GM12892 (cell line): Measurements from ENCODE around the gene TREML2. TPM values are rescaled to one million over a fixed set of nuclear protein-coding genes. Genes with fewer than 3 reads are reported as not detected.
"Not testable (repeated sequence)": the region's sequence is repeated elsewhere in the genome, so short reads cannot be mapped to it uniquely, and the experiment has no call there.

ENCODE experiments used
- DNase-seq: peaks from one replicate; pipeline ENCODE4 v3.0.0; 2011; ENCODE audit not compliant: insufficient read length
- FAIRE-seq: peaks from 2 replicates; lab custom pipeline; 2011; peaks lifted over from hg19 to GRCh38; lab: Jason Lieb, UNC
- POLR2A ChIP-seq: IDR thresholded peaks from 2 replicates; pipeline ENCODE4 v1.6.1; 2011; ENCODE audit warnings: low read depth, low read length, control low read depth
- POLR2AphosphoS5 ChIP-seq: IDR thresholded peaks from 2 replicates; pipeline ENCODE4 v1.6.1; 2011; ENCODE audit warnings: low read depth, low read length, control low read depth
- TAF1 ChIP-seq: IDR thresholded peaks from 2 replicates; pipeline ENCODE4 v1.6.1; 2011; ENCODE audit warnings: low read depth, mild to moderate bottlenecking, control low read depth, low read length, borderline replicate concordance
- polyA plus RNA-seq: library from polyadenylated mRNA; unstranded; fragments of >200 nt; gene quantifications from one replicate; pipeline ENCODE4 v1.2.1, GENCODE V29; 2012; ENCODE audit warnings: missing spikeins, inconsistent platforms; ENCODE audit not compliant: missing spikeins

The TREML2 gene
- polyA plus RNA-seq: 4.6 TPM

- FAIRE-seq: peak; percentile 80
- no peak for DNase-seq
- TF ChIP-seq TAF1 (no peak), POLR2A (no peak), POLR2AphosphoS5 (no peak)
These were observed at the start of gene TREML2 for GRCh38 chr6:41200901-41201763. TREML2 (minus strand) TSS chr6:41201149; CDS start chr6:41201008, 141 bp downstream.

DNA sequence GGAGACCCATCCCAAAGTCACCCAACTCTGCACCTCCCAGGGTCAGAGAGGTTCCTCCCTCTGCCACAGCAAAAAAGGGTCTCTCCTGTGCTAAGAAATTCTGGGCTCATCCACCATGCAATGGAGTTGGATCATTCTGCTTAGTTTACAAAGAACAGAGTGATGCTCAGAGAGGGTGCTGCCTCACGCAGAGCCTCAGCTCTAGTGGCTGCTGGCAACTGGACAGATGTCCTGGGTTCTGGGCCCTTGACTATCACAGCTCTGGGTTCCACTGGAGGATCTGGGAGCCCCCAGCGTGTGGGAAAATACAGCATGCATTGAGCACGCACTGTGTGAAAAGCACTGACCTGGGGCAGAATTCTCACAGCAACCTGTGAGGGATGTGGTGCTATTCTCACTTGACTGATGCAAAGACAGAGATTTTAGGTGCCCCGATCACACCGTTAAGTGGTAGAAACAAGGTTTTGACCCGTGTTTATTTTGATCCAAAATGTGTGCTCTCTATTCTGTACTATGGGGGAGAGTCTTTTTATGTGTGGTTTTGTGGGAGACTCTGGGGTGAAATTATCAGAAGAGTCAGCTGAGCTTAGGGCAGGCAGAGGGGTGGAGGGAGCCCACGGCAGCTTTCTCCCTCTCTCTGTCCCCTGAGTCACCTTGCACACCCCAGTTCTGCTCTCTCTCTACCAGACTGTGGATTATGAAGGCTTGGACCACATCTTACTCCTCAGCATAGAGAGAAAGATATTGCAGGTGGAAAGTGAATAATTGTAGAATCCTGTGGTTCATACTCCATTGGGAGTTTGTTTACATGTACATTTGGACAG is 47.1 kb upstream of the TREML2 start:
- TF ChIP-seq POLR2A (no peak), TAF1 (no peak), POLR2AphosphoS5 (no peak)
- no peak for DNase-seq
- no peak for FAIRE-seq

DNA sequence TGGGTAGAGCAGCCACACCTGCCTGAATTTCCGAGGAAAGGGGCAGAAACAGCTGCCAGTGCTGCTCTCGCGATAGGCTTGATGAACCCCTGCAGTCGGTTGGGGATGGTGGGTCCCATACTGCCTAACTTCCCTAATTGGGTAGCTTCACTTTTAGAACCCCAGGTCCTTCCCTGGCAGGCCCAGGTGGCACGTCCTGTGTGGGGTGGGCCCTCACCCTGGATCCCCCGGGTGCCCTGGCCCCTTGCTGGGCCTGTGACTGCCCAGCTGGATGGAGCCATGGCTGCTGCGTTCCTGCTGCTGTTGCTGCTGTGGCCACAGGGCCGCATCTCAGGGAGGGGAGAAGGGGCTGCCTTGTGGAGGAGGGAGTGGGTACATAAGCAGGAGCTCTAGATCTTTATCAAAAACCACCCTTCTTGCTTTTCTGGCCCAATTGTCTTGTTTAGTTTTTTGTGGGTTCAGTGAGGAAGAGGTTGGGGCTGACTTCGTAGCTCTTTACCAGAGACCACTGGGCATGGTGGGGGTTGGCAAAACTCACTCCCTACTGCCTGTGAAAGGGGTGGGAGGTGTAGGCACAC is 46.4 kb upstream of the TREML2 start:
- DNase-seq: no peak
- no peak for TF ChIP-seq TAF1

DNA sequence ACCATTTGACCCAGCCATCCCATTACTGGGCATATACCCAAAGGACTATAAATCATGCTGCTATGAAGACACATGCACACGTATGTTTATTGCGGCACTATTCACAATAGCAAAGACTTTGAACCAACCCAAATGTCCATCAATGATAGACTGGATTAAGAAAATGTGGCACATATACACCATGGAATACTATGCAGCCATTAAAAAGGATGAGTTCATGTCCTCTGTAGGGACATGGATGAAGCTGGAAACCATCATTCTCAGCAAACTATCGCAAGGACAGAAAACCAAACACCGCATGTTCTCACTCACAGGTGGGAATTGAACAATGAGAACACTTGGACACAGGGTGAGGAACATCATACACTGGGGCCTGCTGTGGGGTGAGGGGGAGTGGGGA is 45.6 kb upstream of the TREML2 start:
- not testable (repeated sequence) for DNase-seq, FAIRE-seq

More for the DNA sequence above, 46.4 kb upstream of the TREML2 start:
- no peak for FAIRE-seq

- no peak for FAIRE-seq
- TF ChIP-seq TAF1: no peak
- no peak for TF ChIP-seq POLR2A
- no peak for TF ChIP-seq POLR2AphosphoS5
- no peak for DNase-seq
These were observed 38.7 kb upstream of the TREML2 start for GRCh38 chr6:41239467-41240159.

DNA sequence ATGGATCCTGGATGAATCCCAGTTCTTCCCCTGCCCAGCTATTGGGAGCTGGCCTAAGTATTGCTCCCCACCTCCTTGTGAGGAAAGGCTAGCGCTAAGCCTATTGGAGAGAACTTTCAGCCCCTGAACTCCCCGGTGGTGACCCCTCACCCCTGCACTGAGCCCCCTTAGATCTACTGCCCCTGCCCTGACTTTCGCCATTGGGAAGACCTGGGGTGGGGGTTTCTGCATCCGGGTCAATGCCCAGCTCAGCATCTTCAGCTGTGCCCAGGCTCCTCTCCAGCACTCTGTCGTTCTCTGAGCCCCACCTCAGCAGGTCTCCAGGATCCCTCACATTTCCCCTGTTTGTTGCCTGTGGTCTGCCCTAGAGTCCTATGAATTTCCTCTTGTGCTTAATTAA is 36.2 kb upstream of the TREML2 start:
- TF ChIP-seq TAF1 (no peak), POLR2AphosphoS5 (no peak), POLR2A (no peak)
- DNase-seq (no peak), FAIRE-seq (no peak)

GRCh38 chr6:41236276-41236675 is 35.3 kb upstream of the TREML2 start:
- no peak for FAIRE-seq
- DNase-seq: no peak
- TF ChIP-seq TAF1: no peak

DNA sequence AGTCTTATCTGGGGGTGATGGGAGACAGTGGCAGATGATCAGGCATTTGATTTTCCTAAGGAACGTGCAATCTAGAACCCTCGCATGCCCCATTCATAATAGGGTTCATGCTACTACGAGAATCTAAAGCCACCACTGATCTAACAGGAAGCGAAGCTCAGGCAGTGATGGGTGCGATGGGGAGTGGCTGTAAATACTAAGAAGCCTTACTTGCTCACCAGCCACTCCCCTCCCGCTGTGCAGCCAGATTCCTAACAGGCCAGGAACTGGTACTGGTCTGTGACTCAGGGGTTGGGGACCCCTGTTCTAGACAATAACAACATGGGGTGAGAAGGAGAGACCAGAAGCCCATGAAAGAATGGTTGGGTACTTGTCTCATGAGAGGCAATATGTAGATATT is 31.7 kb upstream of the TREML2 start:
- FAIRE-seq (no peak), DNase-seq (no peak)
- no peak for TF ChIP-seq POLR2AphosphoS5
- no peak for TF ChIP-seq POLR2A
- TF ChIP-seq TAF1: no peak

- DNase-seq (no peak), FAIRE-seq (no peak)
- TF ChIP-seq TAF1 (no peak), POLR2A (no peak), POLR2AphosphoS5 (no peak)
These were observed 30.3 kb upstream of the TREML2 start for GRCh38 chr6:41231246-41231645.

- no peak for DNase-seq
- no peak for FAIRE-seq
- TF ChIP-seq TAF1: no peak
- TF ChIP-seq POLR2AphosphoS5: no peak
- TF ChIP-seq POLR2A: no peak
These were observed 28.8 kb upstream of the TREML2 start for GRCh38 chr6:41229721-41230120.

DNA sequence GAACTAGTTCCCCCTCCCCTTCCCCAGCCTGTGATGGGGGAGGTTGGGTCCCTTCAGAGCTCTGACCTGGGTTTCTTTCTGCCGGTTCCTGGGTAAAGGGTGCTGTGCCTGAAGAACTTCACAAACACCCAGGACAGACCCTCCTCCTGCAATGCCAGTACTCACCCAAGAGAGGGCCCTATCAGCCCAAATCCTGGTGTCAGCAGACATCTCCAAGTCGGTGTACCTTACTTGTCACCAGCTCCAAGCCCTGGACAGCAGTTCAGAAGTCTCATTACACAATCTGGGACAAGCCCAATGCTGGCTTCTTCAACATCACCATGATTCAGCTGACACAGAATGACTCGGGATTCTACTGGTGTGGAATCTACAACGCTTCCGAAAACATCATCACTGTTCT is 27.7 kb upstream of the TREML2 start:
- no peak for DNase-seq
- no peak for FAIRE-seq
- TF ChIP-seq POLR2A (no peak), POLR2AphosphoS5 (no peak), TAF1 (no peak)

DNA sequence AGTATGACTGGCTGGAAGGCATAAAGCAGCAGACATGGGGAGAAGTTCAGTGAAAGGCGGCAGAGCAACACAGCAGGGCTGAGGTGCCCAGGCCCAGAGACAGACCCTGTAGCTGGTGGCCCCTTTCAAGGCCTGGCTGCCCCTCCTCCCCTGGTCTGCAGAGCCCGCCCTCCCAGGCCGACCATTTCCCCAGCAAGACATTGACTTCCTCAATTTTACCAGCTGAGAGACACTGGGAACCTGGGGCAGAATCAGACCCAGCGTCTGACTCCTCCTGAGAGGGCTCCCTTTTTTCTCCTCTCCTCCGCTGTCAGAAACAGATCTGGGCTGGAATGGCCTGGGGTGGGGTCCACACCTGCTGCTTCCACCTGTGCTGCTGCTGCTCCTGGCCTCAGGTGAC is 27.1 kb upstream of the TREML2 start, which contains the start of gene TREML4:
Gene TREML4 (plus strand): TSS at position 254 of the 400 bp plus-strand sequence. CDS start 79 bp downstream, at position 333.
- no peak for FAIRE-seq
- no peak for DNase-seq
- no peak for TF ChIP-seq POLR2A
- TF ChIP-seq POLR2AphosphoS5: no peak
- TF ChIP-seq TAF1: no peak
